Astrocyte of the spinal cord (primary cell): Measurements from ENCODE around the gene NT5M.

Experiments used
- DNase-seq: peaks from one replicate; pipeline ENCODE4 v3.0.0; 2011; ENCODE audit warnings: low read depth, low spot score
- H3K4me3 ChIP-seq: 2 replicates; pipeline ENCODE4 v1.5.1; 2011; ENCODE audit warnings: low read depth, mild to moderate bottlenecking, low read length, moderate library complexity
- CTCF ChIP-seq: IDR thresholded peaks from 2 replicates; pipeline ENCODE4 v1.5.1; 2012; ENCODE audit warnings: low read depth, mild to moderate bottlenecking, low read length, inconsistent platforms
- in situ Hi-C: cut with HindIII; loops from 2 replicates; pipeline ENCODE4 v1.10.0; 2017; ENCODE audit warnings: low sequenced_read_pairs

NT5M gene

GRCh38 chr17:17384291-17384615 is 81.1 kb downstream of the NT5M start:
- H3K4me3 ChIP-seq, result no peak overlapping the region
- no peak for DNase-seq
- in situ Hi-C loops, result no loop called here
- no peak for TF ChIP-seq CTCF

GRCh38 chr17:17384961-17385360 is 81.8 kb downstream of the NT5M start:
- no peak for DNase-seq
- no peak overlapping the region for H3K4me3 ChIP-seq
- TF ChIP-seq CTCF, result no peak
- in situ Hi-C loops, result no loop called here

- no peak overlapping the region for H3K4me3 ChIP-seq
- DNase-seq, result no peak
- no peak for TF ChIP-seq CTCF
- in situ Hi-C loops, result no loop called here
Observed at GRCh38 chr17:17385491-17385890, 82.3 kb downstream of the NT5M start.

GRCh38 chr17:17386094-17386800 is 83.1 kb downstream of the NT5M start:
- no peak overlapping the region for H3K4me3 ChIP-seq
- in situ Hi-C loops, result no loop called here
- no peak for DNase-seq
- TF ChIP-seq CTCF, result no peak

GRCh38 chr17:17387017-17387497 is 83.9 kb downstream of the NT5M start:
- no peak for DNase-seq
- in situ Hi-C loops, result no loop called here
- H3K4me3 ChIP-seq, result no peak overlapping the region
- TF ChIP-seq CTCF, result no peak

GRCh38 chr17:17387498-17388362 is 84.6 kb downstream of the NT5M start:
- in situ Hi-C loops, result no loop called here
- DNase-seq, result no peak
- TF ChIP-seq CTCF, result peak; percentile 26
- no peak overlapping the region for H3K4me3 ChIP-seq
